HG03135 (cell line): ENCODE results near the gene WDFY3.

Experiments used
- ATAC-seq: cut with Tn5 transposase; IDR thresholded peaks from one replicate; pipeline ENCODE4 v1.9.1; 2021; ENCODE audit warnings: mild to moderate bottlenecking, moderate library complexity; ENCODE audit not compliant: unreplicated experiment

Gene WDFY3

GRCh38 chr4:84734037-84734436 lies 232.5 kb downstream of the WDFY3 start:
- ATAC-seq = no peak

- ATAC-seq = no peak
These were observed 233.0 kb downstream of the WDFY3 start for GRCh38 chr4:84733343-84734033.

- ATAC-seq = no peak
These were observed 236.1 kb downstream of the WDFY3 start for GRCh38 chr4:84730375-84730774.

GRCh38 chr4:84727491-84727890 lies 239.0 kb downstream of the WDFY3 start:
- ATAC-seq = no peak

GRCh38 chr4:84726356-84726755 lies 240.1 kb downstream of the WDFY3 start:
- ATAC-seq = no peak

- no peak for ATAC-seq
These were observed 243.8 kb downstream of the WDFY3 start for GRCh38 chr4:84722720-84723119.

GRCh38 chr4:84719115-84719514 lies 247.4 kb downstream of the WDFY3 start:
- no peak for ATAC-seq

GRCh38 chr4:84718699-84719098 lies 247.8 kb downstream of the WDFY3 start:
- no peak for ATAC-seq

GRCh38 chr4:84710548-84710947 lies 255.9 kb downstream of the WDFY3 start:
- no peak for ATAC-seq

- ATAC-seq = no peak
These were observed 257.9 kb downstream of the WDFY3 start for GRCh38 chr4:84708406-84709135.

GRCh38 chr4:84706286-84706685 lies 260.2 kb downstream of the WDFY3 start:
- ATAC-seq = no peak

GRCh38 chr4:84699001-84699671 lies 267.4 kb downstream of the WDFY3 start:
- no peak for ATAC-seq

GRCh38 chr4:84697615-84698201 lies 268.8 kb downstream of the WDFY3 start:
- ATAC-seq = no peak

GRCh38 chr4:84697159-84697558 lies 269.3 kb downstream of the WDFY3 start:
- no peak for ATAC-seq

GRCh38 chr4:84691800-84692199 lies 274.7 kb downstream of the WDFY3 start:
- ATAC-seq = no peak

- no peak for ATAC-seq
These were observed 275.3 kb downstream of the WDFY3 start for GRCh38 chr4:84691170-84691691.

- no peak for ATAC-seq
These were observed 276.0 kb downstream of the WDFY3 start for GRCh38 chr4:84690481-84690880.

GRCh38 chr4:84689197-84689596 lies 277.3 kb downstream of the WDFY3 start:
- no peak for ATAC-seq

- ATAC-seq = no peak
These were observed 277.9 kb downstream of the WDFY3 start for GRCh38 chr4:84688605-84689004.

GRCh38 chr4:84685105-84685504 lies 281.4 kb downstream of the WDFY3 start:
- no peak for ATAC-seq

- no peak for ATAC-seq
These were observed 282.1 kb downstream of the WDFY3 start for GRCh38 chr4:84684361-84684760.
